Endothelial cell of umbilical vein (primary cell): ENCODE data around the gene EFCAB9. TPM values are rescaled to one million over a fixed set of nuclear protein-coding genes. Genes with fewer than 3 reads are reported as not detected.

Experiments used
- BruUV-seq: library from RNA; stranded (reverse); fragments of 400-500 nt; replicated peaks from 2 replicates; lab custom pipeline; 2021; lab: Mats Ljungman, UMichigan
- CTCF ChIA-PET: fragments of 300-600, 350-600 bp; sonication (Branson Sonifier 250); formaldehyde crosslinking; loops from one replicate; lab custom pipeline; 2021; ENCODE audit warnings: antibody characterized with exemption, inconsistent platforms; lab: Charles Lee
- POLR2A ChIA-PET: fragments of 300-600, 350-600 bp; sonication (Branson Sonifier 250); formaldehyde crosslinking; loops from one replicate; lab custom pipeline; 2021; ENCODE audit warnings: antibody characterized with exemption, inconsistent platforms; lab: Charles Lee
- DNase-seq: peaks from one replicate; pipeline ENCODE4 v3.0.0-alpha.2; 2011; ENCODE audit warnings: low read depth, low spot score
- FAIRE-seq: peaks from 2 replicates; lab custom pipeline; 2011; peaks lifted over from hg19 to GRCh38; lab: Jason Lieb, UNC
- H2AFZ ChIP-seq: 2 replicates; pipeline ENCODE4 v1.6.0; 2012; ENCODE audit warnings: low read depth, low read length, control low read depth, inconsistent platforms
- H3K27ac ChIP-seq: 2 replicates; pipeline ENCODE4 v1.5.1; 2011; ENCODE audit warnings: low read depth, mild to moderate bottlenecking, control low read depth, low read length, moderate library complexity; ENCODE audit not compliant: insufficient read depth
- H3K27me3 ChIP-seq, 2 experiments: 2 replicates each; pipeline versions ENCODE4 v1.6.0 to v1.6.1; 2011; ENCODE audit warnings: low read length in 2 of 2, mixed read lengths in 1 of 2; ENCODE audit not compliant: control insufficient read depth in 2 of 2, insufficient read depth in 2 of 2
- H3K36me3 ChIP-seq, 2 experiments: 2 replicates in 1 of 2; 3 replicates in 1 of 2; pipeline ENCODE4 v1.5.1; 2011; ENCODE audit warnings: low read length in 2 of 2, mild to moderate bottlenecking in 1 of 2, moderate library complexity in 1 of 2; ENCODE audit not compliant: control insufficient read depth in 2 of 2, insufficient read depth in 2 of 2; ENCODE audit errors: extremely low read depth in 1 of 2
- H3K4me1 ChIP-seq: 3 replicates; pipeline ENCODE4 v1.5.1; 2011; ENCODE audit warnings: mild to moderate bottlenecking, low read length; ENCODE audit not compliant: control insufficient read depth, insufficient read depth; ENCODE audit errors: extremely low read depth
- H3K4me2 ChIP-seq: 2 replicates; pipeline ENCODE4 v1.6.1; 2011; ENCODE audit warnings: low read length, control low read depth, mixed read lengths; ENCODE audit not compliant: insufficient read depth
- H3K4me3 ChIP-seq, 3 experiments: fragments of 200-600 bp in 1 of 3; sonication (generic), shearing (Covaris generic) in 1 of 3; replicated peaks in 1 of 3; 2 replicates each; pipeline ENCODE4 v1.5.1; 2011 to 2016; ENCODE audit warnings: control low read depth in 3 of 3, low read length in 3 of 3, mild to moderate bottlenecking in 2 of 3, inconsistent platforms in 1 of 3, low read depth in 1 of 3, moderate library complexity in 1 of 3; ENCODE audit not compliant: insufficient read depth in 1 of 3
- H3K79me2 ChIP-seq: 2 replicates; pipeline ENCODE4 v1.6.0; 2012; ENCODE audit warnings: low read length, inconsistent platforms; ENCODE audit not compliant: control insufficient read depth, insufficient read depth
- H3K9ac ChIP-seq: replicated peaks from 2 replicates; pipeline ENCODE3; 2011; ENCODE audit warnings: low read length, control low read depth; ENCODE audit not compliant: insufficient read depth; ENCODE audit errors: extremely low read depth
- H3K9me1 ChIP-seq: replicated peaks from 3 replicates; pipeline ENCODE4 v1.6.0; 2011; ENCODE audit warnings: mild to moderate bottlenecking, low read length; ENCODE audit not compliant: control insufficient read depth, insufficient read depth; ENCODE audit errors: extremely low read depth
- H3K9me3 ChIP-seq: replicated peaks from 2 replicates; pipeline ENCODE4 v1.5.1; 2012; ENCODE audit warnings: low read length, inconsistent platforms; ENCODE audit not compliant: control insufficient read depth, insufficient read depth
- H4K20me1 ChIP-seq: replicated peaks from 2 replicates; pipeline ENCODE3; 2011; ENCODE audit warnings: mild to moderate bottlenecking, low read length; ENCODE audit not compliant: control insufficient read depth, insufficient read depth; ENCODE audit errors: extremely low read depth
- CTCF ChIP-seq, 2 donors: IDR thresholded peaks; 1 replicate in 1 of 2; 2 replicates in 1 of 2; pipeline ENCODE4 v1.5.1; 2011; ENCODE audit warnings: low read length in 2 of 2, mild to moderate bottlenecking in 2 of 2, moderate library complexity in 2 of 2, control low read depth in 1 of 2, inconsistent platforms in 1 of 2, low read depth in 1 of 2; ENCODE audit not compliant: insufficient read depth in 1 of 2; ENCODE audit errors: extremely low read depth in 1 of 2
- EZH2 ChIP-seq: IDR thresholded peaks from 2 replicates; pipeline ENCODE4 v1.6.1; 2012; ENCODE audit warnings: borderline replicate concordance, low read depth, mild to moderate bottlenecking, moderate library complexity, low read length, inconsistent platforms; ENCODE audit not compliant: severe bottlenecking
- FOS ChIP-seq: IDR thresholded peaks from 2 replicates; pipeline ENCODE4 v1.6.1; 2011; ENCODE audit warnings: mild to moderate bottlenecking, low read length, moderate library complexity, borderline replicate concordance; ENCODE audit not compliant: insufficient read depth
- GATA2 ChIP-seq: IDR thresholded peaks from 2 replicates; pipeline ENCODE4 v1.7.0; 2011; ENCODE audit warnings: low read depth, mild to moderate bottlenecking, moderate library complexity, mixed read lengths, low read length; ENCODE audit not compliant: insufficient read length, insufficient read depth
- JUN ChIP-seq: IDR thresholded peaks from 2 replicates; pipeline ENCODE4 v1.6.1; 2011; ENCODE audit warnings: borderline replicate concordance, low read depth; ENCODE audit not compliant: insufficient read length, insufficient read depth
- MAX ChIP-seq: IDR thresholded peaks from 2 replicates; pipeline ENCODE4 v1.6.1; 2011; ENCODE audit not compliant: insufficient read depth, insufficient read length
- MYC ChIP-seq: IDR thresholded peaks from one replicate; pipeline ENCODE4 v1.6.1; 2011; ENCODE audit warnings: mild to moderate bottlenecking, low read depth, low read length
- POLR2A ChIP-seq: IDR thresholded peaks from 2 replicates; pipeline ENCODE4 v1.6.1; 2012; ENCODE audit warnings: low read depth, mild to moderate bottlenecking, control low read depth, low read length
- POLR2AphosphoS5 ChIP-seq: IDR thresholded peaks from 2 replicates; pipeline ENCODE4 v1.6.1; 2012; ENCODE audit warnings: low read depth, mild to moderate bottlenecking, control low read depth, low read length, moderate library complexity; ENCODE audit not compliant: insufficient read depth
- dilution Hi-C: fragments of 300-500 bp; cut with MboI; formaldehyde crosslinking; loops from one replicate; pipeline ENCODE4 v1.15.0; 2019; ENCODE audit warnings: low sequenced_read_pairs; ENCODE audit not compliant: extremely low pct_ligation_motif_present
- intact Hi-C: fragments of 100-400 bp; cut with micrococcal nuclease; formaldehyde crosslinking; loops from one replicate; pipeline ENCODE4 v1.10.0; 2022
- polyA plus RNA-seq, 4 experiments: library from polyadenylated mRNA; depleted of rRNA in 3 of 4; stranded (reverse) in 3 of 4; unstranded in 1 of 4; fragments of >200 nt; gene quantifications; 2 replicates each; pipeline versions ENCODE4 v1.2.1 to v1.2.3, GENCODE V29; 2011 to 2012; ENCODE audit warnings: missing spikeins in 1 of 4
- total RNA-seq: library from RNA; stranded (reverse); gene quantifications from 2 replicates; pipeline ENCODE4 v1.2.3, GENCODE V29; 2021

EFCAB9 gene
- total and polyA plus RNA-seq, 2 donors (not counting 3 experiments of a cell fraction or from before 2014, with no cell fraction given) = not detected

DNA sequence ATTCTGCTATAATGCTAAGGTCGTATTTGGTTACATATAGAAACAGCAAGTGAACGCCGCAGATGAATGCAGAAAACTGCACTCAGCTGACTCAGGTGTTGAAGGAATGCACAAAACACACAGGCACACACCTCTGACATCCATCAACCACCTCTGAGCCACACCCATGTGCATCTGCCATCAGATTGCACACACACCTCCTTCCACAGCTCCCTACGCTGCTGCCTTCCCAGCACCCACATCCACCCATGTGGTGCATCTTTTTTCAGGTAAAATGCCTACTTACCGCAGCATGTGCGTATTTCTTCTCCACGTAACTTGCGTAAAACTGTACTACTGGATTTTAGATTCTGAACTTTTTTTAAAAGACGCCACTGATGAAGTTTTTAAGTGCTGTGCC, 13.0 kb upstream of the EFCAB9 start:
- ChIA-PET CTCF (interaction anchor here (1.9 kb wide), 1 partner anchor 7 kb away, joined by 9 read pairs; the partner anchor contains the start of gene STK10), POLR2A (no interaction called here)
- no peak for FAIRE-seq
- DNase-seq = no peak
- intact Hi-C loops (no loop called here), dilution Hi-C loops (no loop called here)
- H4K20me1 ChIP-seq = no peaks in the 10 kb centered on the region
- H3K79me2 ChIP-seq = peaks cover 8% of the 10 kb centered on the region
- H3K4me2 ChIP-seq = no peak overlapping the region
- H3K9me3 ChIP-seq = no peaks in the 10 kb centered on the region
- no peak overlapping the region for H3K9ac ChIP-seq
- no TSS peak for BruUV-seq
- no peaks in the 10 kb centered on the region for H3K36me3 ChIP-seq
- peaks cover 20% of the 10 kb centered on the region for H3K4me1 ChIP-seq
- H2AFZ ChIP-seq = no peak overlapping the region
- no peak overlapping the region for H3K27ac ChIP-seq
- TF ChIP-seq JUN (no peak), GATA2 (no peak), EZH2 (no peak), POLR2AphosphoS5 (no peak), CTCF (IDR thresholded peaks at IDR 0.05; ENCODE audit: extremely low read depth in 1 of 2, insufficient read depth in 1 of 2, low read depth in 1 of 2, low read length in 2 of 2) (no peak), POLR2A (no peak), MYC (no peak), FOS (no peak), MAX (no peak)
- H3K9me1 ChIP-seq = no peaks in the 10 kb centered on the region
- no peak overlapping the region for H3K4me3 ChIP-seq
- H3K27me3 ChIP-seq = no peaks in the 10 kb centered on the region
